Measurements from ENCODE around the gene AMPH.

The AMPH gene

DNA sequence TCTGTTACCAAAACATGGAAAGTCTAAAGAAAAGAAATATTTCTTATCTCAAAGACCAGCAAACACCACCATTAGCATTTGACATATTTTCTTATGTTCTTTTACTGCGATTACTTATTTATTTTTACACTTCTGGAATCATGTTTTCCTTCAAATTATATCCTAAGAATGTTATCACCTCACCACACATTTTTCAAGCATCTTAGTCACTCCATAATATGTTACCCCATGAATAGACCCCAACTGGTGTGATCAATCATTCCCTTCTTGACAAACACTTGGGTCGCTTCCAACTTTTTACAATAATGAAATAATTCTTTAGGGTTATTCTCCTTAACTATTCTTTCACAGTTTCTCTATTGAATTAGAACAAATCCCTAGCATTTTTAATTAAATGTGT is 67.4 kb downstream of the AMPH start:
- no peak for DNase-seq (ENCODE audit: low read depth)
- no peak overlapping the region for H3K4me3 ChIP-seq (ENCODE audit: low read length)
- TF ChIP-seq, protein P1, sequence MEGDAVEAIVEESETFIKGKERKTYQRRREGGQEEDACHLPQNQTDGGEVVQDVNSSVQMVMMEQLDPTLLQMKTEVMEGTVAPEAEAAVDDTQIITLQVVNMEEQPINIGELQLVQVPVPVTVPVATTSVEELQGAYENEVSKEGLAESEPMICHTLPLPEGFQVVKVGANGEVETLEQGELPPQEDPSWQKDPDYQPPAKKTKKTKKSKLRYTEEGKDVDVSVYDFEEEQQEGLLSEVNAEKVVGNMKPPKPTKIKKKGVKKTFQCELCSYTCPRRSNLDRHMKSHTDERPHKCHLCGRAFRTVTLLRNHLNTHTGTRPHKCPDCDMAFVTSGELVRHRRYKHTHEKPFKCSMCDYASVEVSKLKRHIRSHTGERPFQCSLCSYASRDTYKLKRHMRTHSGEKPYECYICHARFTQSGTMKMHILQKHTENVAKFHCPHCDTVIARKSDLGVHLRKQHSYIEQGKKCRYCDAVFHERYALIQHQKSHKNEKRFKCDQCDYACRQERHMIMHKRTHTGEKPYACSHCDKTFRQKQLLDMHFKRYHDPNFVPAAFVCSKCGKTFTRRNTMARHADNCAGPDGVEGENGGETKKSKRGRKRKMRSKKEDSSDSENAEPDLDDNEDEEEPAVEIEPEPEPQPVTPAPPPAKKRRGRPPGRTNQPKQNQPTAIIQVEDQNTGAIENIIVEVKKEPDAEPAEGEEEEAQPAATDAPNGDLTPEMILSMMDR (IDR thresholded peaks at IDR 0.05; ENCODE audit: insufficient read depth, low read depth, low read length, missing control alignments): no peak

DNA sequence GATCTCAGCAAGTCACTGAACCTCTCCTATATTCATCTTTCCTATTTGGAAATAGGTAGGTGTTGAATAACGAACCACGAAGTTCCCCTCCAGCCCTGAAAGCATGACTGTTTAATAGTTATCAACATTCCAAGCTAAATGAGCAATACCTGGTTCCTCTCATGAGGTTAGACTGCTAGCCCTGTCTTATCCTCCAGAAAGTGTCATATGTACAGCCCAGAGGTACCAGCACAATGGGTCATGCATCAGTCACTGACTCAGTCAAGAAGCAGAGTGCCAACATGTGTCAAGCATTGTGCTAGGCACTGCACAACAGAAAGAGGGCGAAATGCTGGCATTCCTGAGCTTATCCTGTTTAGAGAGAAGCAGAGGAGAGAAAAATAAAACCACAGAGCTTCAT is 70.0 kb downstream of the AMPH start:
- DNase-seq (ENCODE audit: low read depth): peak; percentile 77
- H3K4me3 ChIP-seq (ENCODE audit: low read length): no peak overlapping the region
- TF ChIP-seq, protein P1 (IDR thresholded peaks at IDR 0.05; ENCODE audit: insufficient read depth, low read depth, low read length, missing control alignments): no peak

DNA sequence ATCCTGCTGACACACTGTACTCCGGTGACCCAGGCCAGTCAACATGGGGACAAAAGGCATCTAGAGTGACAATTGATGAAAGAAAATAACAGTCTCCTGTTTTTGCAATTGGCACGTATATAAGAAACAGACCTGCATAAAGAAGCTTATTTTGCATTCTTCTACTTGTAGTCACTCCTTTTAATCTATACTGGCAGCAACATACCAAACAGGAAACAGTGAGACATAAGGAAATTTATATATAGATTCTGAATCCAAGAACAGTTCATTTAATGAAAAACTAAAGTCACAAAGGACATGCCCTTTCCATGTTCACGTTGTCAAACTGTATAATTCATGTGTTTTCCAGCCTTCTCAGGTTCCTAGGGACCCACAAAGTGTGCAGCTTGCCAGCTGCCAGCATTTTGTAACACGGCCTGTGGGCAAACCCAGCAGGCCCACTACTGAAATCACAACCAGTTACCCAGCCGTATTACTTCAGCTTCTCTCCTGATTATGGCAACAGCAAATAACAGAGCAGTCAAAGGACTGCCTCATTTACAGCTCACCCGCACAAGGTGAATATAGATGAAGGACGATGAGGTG is 72.3 kb downstream of the AMPH start:
- no peak for DNase-seq (ENCODE audit: low read depth)
- TF ChIP-seq, protein P1 (IDR thresholded peaks at IDR 0.05; ENCODE audit: insufficient read depth, low read depth, low read length, missing control alignments): no peak
- no peak overlapping the region for H3K4me3 ChIP-seq (ENCODE audit: low read length)

DNA sequence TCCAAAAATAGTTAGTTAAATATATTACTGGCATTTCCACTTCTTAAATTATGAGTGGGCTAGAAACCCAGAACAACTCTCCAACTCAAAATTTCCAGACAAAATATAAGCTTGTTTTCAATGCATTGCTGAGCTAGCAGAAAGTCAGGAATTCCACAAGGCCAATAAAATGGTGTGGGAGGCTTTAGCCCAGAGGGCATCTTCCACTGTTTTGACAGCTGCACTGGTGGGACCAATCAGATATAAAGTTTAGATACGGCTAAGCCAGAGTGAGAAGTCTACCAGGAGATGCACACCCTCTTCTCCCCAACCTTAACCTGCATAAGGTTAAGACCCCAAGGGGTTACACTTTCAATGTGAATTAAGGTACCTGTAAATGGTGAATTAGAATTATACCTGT is 76.6 kb downstream of the AMPH start:
- DNase-seq (ENCODE audit: low read depth): no peak
- TF ChIP-seq, protein P1 (IDR thresholded peaks at IDR 0.05; ENCODE audit: insufficient read depth, low read depth, low read length, missing control alignments): no peak

DNA sequence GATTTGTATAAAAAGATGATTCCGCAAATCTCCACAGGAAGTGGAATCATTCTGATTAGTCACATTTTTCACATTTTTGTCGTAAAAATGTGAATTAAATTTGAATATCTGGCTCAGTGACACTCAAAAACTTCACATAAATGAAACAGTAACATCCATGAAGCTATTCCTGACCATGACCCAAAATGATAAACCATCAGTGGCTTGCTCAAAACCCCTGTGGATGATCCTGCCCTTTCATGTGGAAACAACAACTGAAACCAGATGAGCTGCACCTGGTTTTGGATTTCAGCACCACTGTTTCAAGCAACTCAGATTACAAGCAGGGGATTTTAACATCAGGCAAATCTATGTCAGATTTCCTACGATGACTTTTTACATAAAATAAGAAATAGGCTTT is 80.3 kb downstream of the AMPH start:
- no peak overlapping the region for H3K4me3 ChIP-seq (ENCODE audit: low read length)
- TF ChIP-seq, protein P1 (IDR thresholded peaks at IDR 0.05; ENCODE audit: insufficient read depth, low read depth, low read length, missing control alignments): no peak
- no peak for DNase-seq (ENCODE audit: low read depth)

More for the DNA sequence above, 76.6 kb downstream of the AMPH start:
- H3K4me3 ChIP-seq (ENCODE audit: low read length): no peak overlapping the region

DNA sequence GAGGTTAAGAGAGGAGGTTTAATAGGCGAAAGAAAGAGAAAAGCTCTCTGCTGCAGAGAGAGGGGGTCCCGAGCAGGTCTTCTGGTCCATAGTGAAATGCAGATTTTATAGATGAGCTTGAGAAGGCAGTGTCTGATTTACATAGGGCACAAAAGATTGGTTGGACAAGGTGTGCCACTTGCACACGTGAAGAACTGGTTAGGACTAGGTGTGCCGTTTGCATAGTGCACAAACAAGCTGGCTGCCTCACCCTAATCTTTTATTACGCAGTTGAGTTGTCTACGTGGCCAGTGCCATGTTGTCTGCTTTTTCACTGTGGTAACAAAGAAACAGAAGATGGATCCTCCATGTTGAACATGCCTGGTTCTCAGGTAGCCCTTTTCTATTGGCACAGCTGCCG is 82.6 kb downstream of the AMPH start:
- DNase-seq (ENCODE audit: low read depth): peak; percentile 10

DNA sequence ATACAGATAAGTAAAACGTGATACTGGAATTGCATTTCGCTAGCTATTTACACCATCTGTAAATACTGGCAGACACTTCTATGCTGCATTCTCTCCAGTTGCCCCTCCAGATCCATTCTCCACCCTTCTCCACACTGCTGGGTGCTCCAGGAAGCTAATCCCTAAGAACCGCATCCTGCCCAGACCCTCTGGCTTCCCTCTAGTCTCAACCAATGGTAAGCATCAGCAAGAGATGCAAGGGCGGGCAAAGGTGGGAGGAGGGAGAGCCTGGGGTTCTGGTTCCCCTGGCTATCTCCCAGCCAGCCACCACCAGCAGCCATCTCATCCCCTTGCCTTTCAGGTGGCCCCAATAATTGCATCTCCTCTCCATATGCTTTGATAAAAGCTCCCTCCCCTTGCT is 84.4 kb downstream of the AMPH start:
- H3K4me3 ChIP-seq (ENCODE audit: low read length): no peak overlapping the region
- TF ChIP-seq, protein P1 (IDR thresholded peaks at IDR 0.05; ENCODE audit: insufficient read depth, low read depth, low read length, missing control alignments): no peak
- no peak for DNase-seq (ENCODE audit: low read depth)

More for the DNA sequence above, 82.6 kb downstream of the AMPH start:
- no peak overlapping the region for H3K4me3 ChIP-seq (ENCODE audit: low read length)
- TF ChIP-seq, protein P1 (IDR thresholded peaks at IDR 0.05; ENCODE audit: insufficient read depth, low read depth, low read length, missing control alignments): no peak

Data from epithelial cell of esophagus (primary cell).